ENCODE measurements around the gene RPE.

The RPE gene

GRCh38 chr2:210002158-210003157, at the start of gene RPE:
Gene RPE (plus strand): TSS chr2:210002638. CDS start chr2:210002662, 24 bp downstream.
- Mint-ChIP-seq H3K9me3 (peaks cover 4% of the 10 kb centered on the region), H3K27ac (peak within 1 kb of the TSS; percentile 96), H3K36me3 (ENCODE audit: low read depth) (peaks cover 41% of the 10 kb centered on the region), H3K27me3 (no peaks in the 10 kb centered on the region), H3K4me1 (ENCODE audit: low read depth) (peaks cover 59% of the 10 kb centered on the region), H3K4me3 (peak within 1 kb of the TSS; percentile 98)

- Mint-ChIP-seq H3K36me3 (ENCODE audit: low read depth) (no peaks in the 10 kb centered on the region), H3K4me3 (no peak overlapping the region), H3K27me3 (peaks cover 28% of the 10 kb centered on the region), H3K27ac (no peak overlapping the region), H3K9me3 (no peaks in the 10 kb centered on the region), H3K4me1 (ENCODE audit: low read depth) (no peaks in the 10 kb centered on the region)
Measured at GRCh38 chr2:209956271-209956670, 46.2 kb upstream of the RPE start.

GRCh38 chr2:209958016-209958415, 44.4 kb upstream of the RPE start:
- peaks cover 20% of the 10 kb centered on the region for H3K27me3 Mint-ChIP-seq
- no peak overlapping the region for H3K27ac Mint-ChIP-seq
- no peak overlapping the region for H3K4me3 Mint-ChIP-seq
- no peaks in the 10 kb centered on the region for H3K36me3 Mint-ChIP-seq (ENCODE audit: low read depth)
- no peaks in the 10 kb centered on the region for H3K9me3 Mint-ChIP-seq
- H3K4me1 Mint-ChIP-seq (ENCODE audit: low read depth) = no peaks in the 10 kb centered on the region

GRCh38 chr2:209960045-209960444, 42.4 kb upstream of the RPE start:
- no peak overlapping the region for H3K27ac Mint-ChIP-seq

GRCh38 chr2:209960676-209961630, 41.5 kb upstream of the RPE start:
- no peak overlapping the region for H3K27ac Mint-ChIP-seq

More at GRCh38 chr2:209960045-209960444, 42.4 kb upstream of the RPE start:
- H3K4me3 Mint-ChIP-seq = no peak overlapping the region
- H3K36me3 Mint-ChIP-seq (ENCODE audit: low read depth) = no peaks in the 10 kb centered on the region
- no peaks in the 10 kb centered on the region for H3K9me3 Mint-ChIP-seq
- H3K27me3 Mint-ChIP-seq = peaks cover 12% of the 10 kb centered on the region
- no peaks in the 10 kb centered on the region for H3K4me1 Mint-ChIP-seq (ENCODE audit: low read depth)

GRCh38 chr2:209965723-209966122, 36.7 kb upstream of the RPE start:
- H3K9me3 Mint-ChIP-seq = no peaks in the 10 kb centered on the region
- H3K36me3 Mint-ChIP-seq (ENCODE audit: low read depth) = no peaks in the 10 kb centered on the region
- no peak overlapping the region for H3K27ac Mint-ChIP-seq
- H3K27me3 Mint-ChIP-seq = peaks cover 8% of the 10 kb centered on the region
- no peak overlapping the region for H3K4me3 Mint-ChIP-seq
- no peaks in the 10 kb centered on the region for H3K4me1 Mint-ChIP-seq (ENCODE audit: low read depth)

More at GRCh38 chr2:209960676-209961630, 41.5 kb upstream of the RPE start:
- H3K4me3 Mint-ChIP-seq = no peak overlapping the region
- no peaks in the 10 kb centered on the region for H3K4me1 Mint-ChIP-seq (ENCODE audit: low read depth)
- H3K36me3 Mint-ChIP-seq (ENCODE audit: low read depth) = no peaks in the 10 kb centered on the region
- H3K9me3 Mint-ChIP-seq = no peaks in the 10 kb centered on the region
- peaks cover 14% of the 10 kb centered on the region for H3K27me3 Mint-ChIP-seq

GRCh38 chr2:209969692-209970091, 32.7 kb upstream of the RPE start:
- Mint-ChIP-seq H3K27ac (no peak overlapping the region), H3K9me3 (no peaks in the 10 kb centered on the region), H3K27me3 (peaks cover 15% of the 10 kb centered on the region), H3K4me1 (ENCODE audit: low read depth) (no peaks in the 10 kb centered on the region), H3K36me3 (ENCODE audit: low read depth) (no peaks in the 10 kb centered on the region), H3K4me3 (no peak overlapping the region)

- H3K27ac Mint-ChIP-seq = no peak overlapping the region
- no peaks in the 10 kb centered on the region for H3K36me3 Mint-ChIP-seq (ENCODE audit: low read depth)
- no peaks in the 10 kb centered on the region for H3K9me3 Mint-ChIP-seq
Measured at GRCh38 chr2:209970271-209970670, 32.2 kb upstream of the RPE start.

GRCh38 chr2:209970711-209971110, 31.7 kb upstream of the RPE start:
- H3K9me3 Mint-ChIP-seq = no peaks in the 10 kb centered on the region
- H3K27ac Mint-ChIP-seq = no peak overlapping the region
- peaks cover 15% of the 10 kb centered on the region for H3K27me3 Mint-ChIP-seq
- H3K4me1 Mint-ChIP-seq (ENCODE audit: low read depth) = no peaks in the 10 kb centered on the region
- H3K4me3 Mint-ChIP-seq = no peak overlapping the region
- no peaks in the 10 kb centered on the region for H3K36me3 Mint-ChIP-seq (ENCODE audit: low read depth)

More at GRCh38 chr2:209970271-209970670, 32.2 kb upstream of the RPE start:
- Mint-ChIP-seq H3K27me3 (peaks cover 15% of the 10 kb centered on the region), H3K4me1 (ENCODE audit: low read depth) (no peaks in the 10 kb centered on the region), H3K4me3 (no peak overlapping the region)

GRCh38 chr2:209973328-209973727, 29.1 kb upstream of the RPE start:
- no peaks in the 10 kb centered on the region for H3K9me3 Mint-ChIP-seq
- H3K36me3 Mint-ChIP-seq (ENCODE audit: low read depth) = no peaks in the 10 kb centered on the region
- peaks cover 12% of the 10 kb centered on the region for H3K27me3 Mint-ChIP-seq
- H3K4me1 Mint-ChIP-seq (ENCODE audit: low read depth) = no peaks in the 10 kb centered on the region
- H3K27ac Mint-ChIP-seq = no peak overlapping the region
- H3K4me3 Mint-ChIP-seq = no peak overlapping the region

GRCh38 chr2:209974576-209974975, 27.9 kb upstream of the RPE start:
- H3K27ac Mint-ChIP-seq = no peak overlapping the region

GRCh38 chr2:209976698-209977385, 25.6 kb upstream of the RPE start:
- Mint-ChIP-seq H3K4me3 (no peak overlapping the region), H3K9me3 (no peaks in the 10 kb centered on the region), H3K4me1 (ENCODE audit: low read depth) (no peaks in the 10 kb centered on the region), H3K36me3 (ENCODE audit: low read depth) (no peaks in the 10 kb centered on the region), H3K27me3 (peaks cover 12% of the 10 kb centered on the region), H3K27ac (no peak overlapping the region)

More at GRCh38 chr2:209974576-209974975, 27.9 kb upstream of the RPE start:
- Mint-ChIP-seq H3K4me3 (no peak overlapping the region), H3K27me3 (peaks cover 12% of the 10 kb centered on the region), H3K4me1 (ENCODE audit: low read depth) (no peaks in the 10 kb centered on the region), H3K36me3 (ENCODE audit: low read depth) (no peaks in the 10 kb centered on the region), H3K9me3 (no peaks in the 10 kb centered on the region)

- H3K9me3 Mint-ChIP-seq = no peaks in the 10 kb centered on the region
- no peak overlapping the region for H3K4me3 Mint-ChIP-seq
- no peak overlapping the region for H3K27ac Mint-ChIP-seq
- H3K4me1 Mint-ChIP-seq (ENCODE audit: low read depth) = no peaks in the 10 kb centered on the region
- H3K27me3 Mint-ChIP-seq = peaks cover 8% of the 10 kb centered on the region
- H3K36me3 Mint-ChIP-seq (ENCODE audit: low read depth) = no peaks in the 10 kb centered on the region
Measured at GRCh38 chr2:209977386-209978239, 24.8 kb upstream of the RPE start.
